NCI-H82 (cell line): ENCODE data around the gene ZBTB26.
"Not testable (repeated sequence)": the region's sequence is repeated elsewhere in the genome, so short reads cannot be mapped to it uniquely, and the experiment has no call there.

Source experiments
- DNase-seq: peaks from one replicate; lab custom pipeline; 2025; lab: John Stamatoyannopoulos, UW

Gene ZBTB26

DNA sequence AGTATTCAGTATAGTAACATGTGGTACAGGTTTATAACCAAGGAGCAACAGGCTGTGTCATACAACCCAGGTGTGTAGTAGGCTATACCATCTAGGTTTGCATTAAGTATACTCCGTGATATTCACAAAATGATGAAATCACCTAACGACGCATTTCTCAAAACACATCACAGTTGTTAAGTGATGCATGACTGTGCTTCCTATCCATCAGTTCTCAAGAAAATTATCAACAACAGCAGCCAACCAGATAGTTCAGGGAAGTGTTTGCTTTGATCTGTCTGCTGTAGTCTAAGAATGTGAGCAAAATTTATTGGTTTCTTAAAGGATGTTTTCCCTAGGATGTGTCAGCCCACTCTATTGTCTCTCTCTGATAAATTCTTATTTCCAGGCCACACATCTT lies 7.4 kb downstream of the ZBTB26 start:
- no peak for DNase-seq

DNA sequence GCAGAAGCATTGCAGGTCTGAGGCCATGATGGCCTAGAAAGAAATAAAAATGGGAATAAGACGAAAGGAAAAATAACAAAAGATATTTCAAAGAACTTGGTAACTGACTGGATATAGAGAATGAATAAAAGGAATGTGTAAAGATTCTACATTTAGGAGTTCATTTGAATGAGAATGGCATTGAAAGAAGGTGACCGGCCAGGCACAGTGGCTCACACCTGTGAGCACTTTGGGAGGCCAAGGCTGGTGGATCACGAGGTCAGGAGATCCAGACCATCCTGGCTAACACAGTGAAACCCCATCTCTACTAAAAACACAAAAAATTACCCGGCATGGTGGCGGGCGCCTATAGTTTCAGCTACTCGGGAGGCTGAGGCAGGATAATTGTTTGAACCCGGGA lies 8.6 kb downstream of the ZBTB26 start:
- no peak for DNase-seq

DNA sequence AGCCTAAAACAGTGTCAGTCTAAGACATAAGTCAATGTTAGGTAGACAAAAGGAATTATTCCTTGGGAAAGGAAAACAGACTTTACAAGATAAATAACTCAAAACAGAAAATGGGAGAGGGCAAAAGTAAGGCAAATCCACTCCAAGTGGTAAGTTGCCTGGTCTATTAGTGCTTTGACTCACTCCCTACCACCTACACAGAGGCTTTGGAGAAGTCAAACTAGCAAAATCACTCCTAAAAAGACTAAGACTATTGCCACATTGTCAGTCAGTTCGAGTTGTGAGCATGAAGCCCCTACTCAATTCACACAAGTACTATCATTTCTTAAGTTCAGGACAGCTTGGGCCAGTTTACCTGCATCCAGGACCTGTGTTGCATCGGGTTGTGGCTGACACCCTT lies 13.0 kb downstream of the ZBTB26 start:
- DNase-seq = no peak

DNA sequence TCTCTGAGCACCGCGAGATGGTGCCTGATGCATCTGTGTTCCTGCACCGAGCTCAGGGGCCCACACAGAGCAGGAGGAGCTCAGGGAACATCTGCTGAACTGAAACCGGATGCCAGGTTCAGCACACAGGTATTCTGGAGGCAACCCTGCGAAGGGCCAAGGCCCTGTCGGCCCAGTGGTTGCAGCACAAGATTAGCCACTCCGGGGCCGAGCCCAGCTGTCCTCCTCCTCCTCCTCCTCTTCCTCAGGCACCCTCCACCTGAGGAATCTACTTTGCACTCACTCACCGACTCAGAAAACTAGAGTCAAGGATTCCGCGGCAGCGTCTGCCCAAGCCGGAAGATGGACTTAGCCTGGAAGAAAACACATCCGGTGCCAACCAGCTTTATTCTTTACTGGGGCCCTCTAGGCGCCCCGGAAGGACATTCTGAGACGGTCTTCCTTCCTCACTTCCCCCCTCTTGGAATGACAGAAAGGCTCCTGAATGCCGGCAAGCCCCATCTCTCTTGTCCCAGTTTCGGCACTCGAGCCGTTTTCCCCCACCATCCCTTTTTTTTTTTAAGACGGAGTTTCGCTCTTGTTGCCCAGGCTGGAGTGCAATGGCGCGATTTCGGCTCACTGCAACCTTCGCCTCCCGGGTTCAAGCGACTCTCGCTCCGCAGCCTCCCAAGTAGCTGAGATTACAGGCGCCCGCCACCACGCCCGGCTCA lies 18.2 kb downstream of the ZBTB26 start, which contains the start of gene ZBTB6:
ZBTB6 (minus strand) TSS at position 360 of the 710 bp plus-strand sequence. CDS start 1,251 bp downstream, outside the sequence.
- DNase-seq = peak; percentile 92

DNA sequence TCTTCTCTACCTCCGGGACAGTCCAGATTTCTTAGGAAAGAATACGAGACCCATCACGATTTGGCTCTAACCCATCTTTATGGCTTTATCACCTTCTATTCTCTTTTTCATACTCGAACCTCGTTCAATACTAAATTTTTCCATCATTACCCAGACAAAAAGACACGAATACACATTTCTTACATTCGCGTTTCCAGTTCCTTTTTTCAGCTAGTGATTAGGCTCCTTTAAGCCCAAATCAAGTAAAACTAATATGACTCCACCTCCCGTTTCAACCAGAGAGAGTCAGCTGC lies 18.7 kb downstream of the ZBTB26 start:
- no peak for DNase-seq

DNA sequence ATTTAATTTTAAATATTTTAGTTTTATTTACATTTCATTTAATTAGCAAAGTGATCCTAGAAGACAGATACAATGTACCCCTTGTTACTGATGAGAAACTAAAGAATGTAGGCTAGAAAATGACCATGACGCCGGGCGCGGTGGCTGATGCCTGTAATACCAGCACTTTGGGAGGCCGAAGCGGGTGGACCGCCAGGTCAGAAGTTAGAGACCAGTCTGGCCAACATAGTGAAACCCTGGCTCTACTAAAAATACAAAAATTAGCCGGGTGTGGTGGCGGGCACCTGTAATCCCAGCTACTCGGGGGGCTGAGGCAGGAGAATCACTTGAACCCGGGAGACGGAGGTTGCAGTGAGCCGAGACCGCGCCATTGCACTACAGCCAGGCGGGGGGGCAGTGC lies 25.2 kb downstream of the ZBTB26 start:
- DNase-seq = not testable (repeated sequence)

DNA sequence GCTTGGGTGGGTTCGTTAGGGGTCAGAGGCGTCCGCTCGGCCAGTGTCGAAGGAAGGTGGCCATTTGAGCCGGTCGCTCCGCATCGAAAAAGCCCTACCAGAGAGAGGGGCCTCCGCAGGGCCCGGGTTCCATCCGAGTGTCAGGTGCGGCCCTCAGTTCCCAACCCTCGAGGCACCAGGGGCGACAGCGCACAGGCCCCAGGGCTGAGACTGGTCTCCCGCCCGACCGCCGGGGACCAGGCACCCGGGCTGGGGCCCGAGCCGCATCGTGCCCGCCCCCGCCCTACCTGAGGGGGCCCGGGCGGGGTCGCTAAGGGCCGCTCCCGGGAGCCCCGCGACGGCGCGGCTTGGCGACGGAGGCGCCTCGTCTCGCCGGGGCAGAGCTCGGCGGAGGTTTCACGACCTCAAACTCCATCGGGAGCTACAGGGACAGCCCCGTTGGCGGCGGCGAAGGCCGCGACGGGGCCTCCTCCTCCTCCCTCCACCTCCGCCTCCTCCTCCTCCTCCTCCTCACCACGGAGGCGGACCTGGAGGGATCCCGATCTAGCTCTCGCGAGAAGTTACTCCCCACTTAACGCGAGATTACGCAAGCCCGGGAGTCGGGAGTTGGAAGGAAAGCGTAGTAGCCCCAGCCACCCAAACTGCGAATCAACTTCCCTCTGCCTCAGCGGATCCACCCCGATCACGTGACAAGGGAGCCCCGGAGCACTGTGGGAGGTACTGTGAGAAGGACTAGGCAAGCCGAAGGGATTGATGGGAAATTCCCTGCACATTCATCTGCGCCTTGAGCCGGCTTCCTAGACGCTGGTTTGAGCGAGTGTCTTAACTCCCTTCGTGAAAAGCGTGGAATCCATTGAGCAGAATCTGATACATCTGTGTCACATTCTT lies 26.2 kb downstream of the ZBTB26 start, which contains the start of gene RC3H2:
RC3H2 (minus strand) TSS at position 537 of the 888 bp plus-strand sequence. CDS start 7,850 bp downstream, outside the sequence.
- peak; percentile 100 for DNase-seq

DNA sequence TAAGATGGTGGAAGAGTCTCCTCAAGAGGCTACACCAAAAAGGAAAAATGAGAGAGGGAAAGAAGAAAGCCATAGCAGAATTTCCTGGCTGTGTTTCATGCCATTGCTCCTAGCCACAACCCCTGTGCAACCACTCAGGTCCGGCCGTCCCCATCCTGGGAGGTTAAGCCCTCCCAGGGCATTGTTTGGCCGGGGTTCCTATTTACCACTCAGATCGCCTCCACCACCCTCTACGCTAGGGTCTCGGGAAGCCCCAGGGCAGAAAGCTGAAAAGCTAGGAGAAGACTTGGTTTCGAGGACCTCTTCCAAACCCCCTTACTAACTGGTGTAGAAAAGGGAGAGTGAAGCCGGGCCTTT lies 26.9 kb downstream of the ZBTB26 start:
- peak; percentile 60 for DNase-seq

DNA sequence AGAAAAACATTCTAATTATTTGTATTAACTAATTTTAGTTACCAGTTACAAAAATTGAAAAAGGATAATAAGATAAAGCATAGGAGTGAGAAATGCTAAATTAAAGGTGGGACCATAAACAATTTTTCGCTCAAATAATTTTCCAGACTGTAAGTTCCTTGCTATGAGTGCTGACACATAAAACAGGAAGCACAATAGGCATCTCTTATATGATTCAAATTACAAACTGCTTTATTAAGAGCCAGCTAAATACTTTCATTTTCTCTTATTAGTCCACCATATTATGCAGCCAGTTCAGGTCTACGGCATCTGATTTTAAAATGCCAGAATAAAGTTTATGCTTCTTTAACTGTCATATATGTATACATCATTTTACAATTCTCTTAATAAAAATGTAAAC lies 30.5 kb downstream of the ZBTB26 start:
- DNase-seq = no peak

DNA sequence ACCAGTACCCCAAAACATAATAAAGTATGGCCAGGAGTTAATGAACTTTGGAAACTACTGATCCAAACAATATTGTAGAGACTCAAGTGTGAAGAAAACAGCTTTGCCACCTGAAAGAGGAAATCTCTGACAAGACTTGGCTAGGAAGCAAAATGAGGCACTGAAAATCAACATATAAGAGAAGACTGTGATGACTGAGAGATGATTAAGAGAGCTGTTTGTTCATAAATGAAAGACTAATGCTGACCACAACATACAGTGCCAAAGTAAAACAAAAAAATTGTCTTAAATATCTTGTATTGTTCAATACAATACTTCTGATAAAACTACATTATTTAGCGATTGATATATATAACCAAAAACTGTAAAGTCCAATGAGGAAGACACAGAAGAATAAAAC lies 33.3 kb downstream of the ZBTB26 start:
- DNase-seq = no peak

DNA sequence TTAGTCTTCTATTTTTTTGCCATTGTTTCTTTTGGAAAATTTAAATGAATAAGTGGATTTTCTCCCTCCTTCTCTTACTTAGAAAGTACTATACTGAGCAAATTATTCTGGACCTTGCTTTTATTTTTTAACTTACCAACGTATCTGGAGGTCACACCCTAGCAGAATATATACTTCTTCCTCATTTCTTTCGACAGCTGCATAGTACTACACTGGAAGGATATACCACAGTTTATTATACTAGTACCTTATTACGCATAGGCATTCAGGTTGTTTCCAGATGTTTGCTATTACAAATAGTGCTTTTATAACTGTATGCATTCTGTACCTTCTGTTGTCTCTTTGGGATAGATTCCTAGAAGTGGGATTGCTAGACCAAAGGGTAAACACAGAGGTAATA lies 42.8 kb downstream of the ZBTB26 start:
- no peak for DNase-seq

DNA sequence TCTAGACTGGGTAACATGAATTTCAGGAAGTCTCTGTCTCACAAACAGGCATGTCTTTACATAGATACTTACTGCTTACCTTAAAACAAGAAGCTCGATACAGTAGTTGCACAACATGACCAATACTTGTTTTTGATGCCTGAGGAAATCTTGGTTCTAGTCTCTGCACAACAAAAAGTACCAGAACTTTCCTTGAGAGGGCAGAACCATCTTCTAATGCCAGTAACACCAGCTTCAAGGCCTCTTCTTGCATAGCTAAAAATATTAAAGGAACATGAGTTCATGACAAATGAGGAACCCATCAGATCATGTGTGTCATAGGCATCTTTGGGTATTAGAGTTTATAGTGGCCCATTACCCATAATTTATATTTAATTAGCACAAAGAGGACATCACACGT lies 48.2 kb downstream of the ZBTB26 start:
- no peak for DNase-seq

DNA sequence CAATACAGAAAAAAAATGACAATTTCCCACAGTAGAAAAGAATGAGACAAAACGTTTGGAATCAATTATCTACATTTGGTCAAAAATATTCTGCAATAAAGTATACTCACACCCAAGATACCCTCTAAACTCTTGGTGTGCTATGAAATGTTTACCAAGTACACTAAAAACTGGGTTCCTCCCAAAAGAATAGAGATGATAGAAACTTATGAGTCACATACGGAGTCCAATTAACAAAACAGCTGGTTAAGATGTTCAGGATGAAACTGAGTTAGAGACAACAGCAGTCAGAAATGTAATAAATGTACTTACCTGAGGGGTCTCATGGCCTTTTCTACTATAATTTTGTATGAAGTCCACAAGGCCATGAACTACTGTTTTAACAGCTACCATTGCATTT lies 51.9 kb downstream of the ZBTB26 start:
- DNase-seq = no peak

DNA sequence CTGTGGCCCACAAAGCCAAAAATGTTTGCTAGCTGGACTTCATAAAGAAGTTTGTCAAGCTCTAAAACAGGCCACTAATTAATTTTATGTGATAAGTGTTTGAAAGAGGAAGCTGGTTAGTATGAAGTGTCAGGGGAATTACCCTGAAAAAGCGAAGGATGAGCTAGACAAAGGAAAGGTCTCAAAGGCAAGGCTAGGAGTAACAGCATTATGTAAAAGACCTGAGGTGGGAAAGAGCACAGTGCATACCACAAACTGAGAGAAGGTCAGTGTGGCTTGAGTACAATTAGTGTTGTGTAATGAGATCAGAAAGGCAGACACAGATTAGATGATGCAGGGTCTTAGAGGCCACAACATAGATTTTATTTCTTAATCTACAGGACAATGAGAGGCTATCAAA lies 55.8 kb downstream of the ZBTB26 start:
- DNase-seq = peak; percentile 34

DNA sequence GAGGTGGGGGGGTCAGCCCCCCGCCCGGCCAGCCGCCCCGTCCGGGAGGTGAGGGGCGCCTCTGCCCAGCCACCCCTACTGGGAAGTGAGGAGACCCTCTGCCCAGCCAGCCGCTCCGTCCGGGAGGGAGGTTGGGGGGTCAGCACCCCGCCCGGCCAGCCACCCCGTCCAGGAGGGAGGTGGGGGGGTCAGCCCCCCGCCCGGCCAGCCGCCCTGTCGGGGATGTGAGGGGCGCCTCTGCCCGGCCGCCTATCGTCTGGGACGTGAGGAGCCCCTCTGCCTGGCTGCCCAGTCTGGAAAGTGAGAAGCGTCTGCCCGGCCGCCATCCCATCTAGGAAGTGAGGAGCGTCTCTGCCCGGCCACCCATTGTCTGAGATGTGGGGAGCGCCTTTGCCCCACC lies 64.0 kb downstream of the ZBTB26 start:
- not testable (repeated sequence) for DNase-seq

DNA sequence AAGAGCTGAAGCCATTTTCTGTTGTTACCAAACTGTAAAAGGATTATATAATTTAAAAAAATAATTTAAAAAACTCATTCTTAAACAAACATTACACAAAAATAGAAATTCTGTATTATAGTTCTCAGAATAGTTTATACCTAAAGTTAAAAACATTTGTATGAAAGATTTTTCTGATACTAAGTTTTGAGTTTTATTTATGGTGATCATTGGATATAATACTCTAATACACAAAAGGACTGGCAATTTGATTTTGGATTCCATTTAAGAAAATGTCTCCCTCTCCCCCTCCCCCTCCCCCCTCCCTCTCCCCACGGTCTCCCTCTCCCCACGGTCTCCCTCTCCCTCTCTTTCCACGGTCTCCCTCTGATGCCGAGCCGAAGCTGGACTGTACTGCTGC lies 65.2 kb downstream of the ZBTB26 start:
- DNase-seq = no peak
